ENCODE data around the gene TRIM9. TPM values are rescaled to one million over a fixed set of nuclear protein-coding genes. Genes with fewer than 3 reads are reported as not detected.

Gene TRIM9
- total and polyA plus RNA-seq, 4 experiments from 2014 or later, result 0.05 to 0.55 (median 0.44) TPM; not detected in 1

DNA sequence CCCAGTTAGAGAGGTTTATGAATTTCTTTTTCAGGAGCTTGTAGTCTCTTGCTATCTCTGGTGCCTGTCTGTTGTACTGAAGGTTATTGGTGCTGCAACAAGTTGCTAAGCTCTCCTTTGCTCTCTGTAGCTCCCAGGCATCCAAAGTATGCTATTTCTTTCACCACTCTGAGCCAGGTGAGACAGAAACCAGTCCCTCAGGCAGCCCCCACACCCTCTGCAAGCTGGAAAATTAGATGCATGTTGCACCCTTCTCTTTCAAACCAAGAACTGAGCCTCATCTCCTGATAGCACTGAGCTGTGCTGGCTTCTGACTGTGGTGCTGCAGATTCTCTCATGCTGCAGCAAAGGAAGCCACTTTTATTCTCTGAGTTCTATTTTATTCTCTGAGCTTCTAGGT lies 9.6 kb upstream of the TRIM9 start:
- no peak overlapping the region for H3K27ac ChIP-seq (ENCODE audit: low read depth, low read length)
- ChIA-PET POLR2A (ENCODE audit: partially characterized antibody) (interaction anchor here (0.8 kb wide), 1 partner anchor 64 kb away, joined by 3 read pairs; no protein-coding TSS in a partner anchor), CTCF (ENCODE audit: partially characterized antibody) (interaction anchor here (0.6 to 1.7 kb wide), 2 partner anchors 10 to 1464 kb away, joined by 3 to 4 read pairs; no protein-coding TSS in a partner anchor)

DNA sequence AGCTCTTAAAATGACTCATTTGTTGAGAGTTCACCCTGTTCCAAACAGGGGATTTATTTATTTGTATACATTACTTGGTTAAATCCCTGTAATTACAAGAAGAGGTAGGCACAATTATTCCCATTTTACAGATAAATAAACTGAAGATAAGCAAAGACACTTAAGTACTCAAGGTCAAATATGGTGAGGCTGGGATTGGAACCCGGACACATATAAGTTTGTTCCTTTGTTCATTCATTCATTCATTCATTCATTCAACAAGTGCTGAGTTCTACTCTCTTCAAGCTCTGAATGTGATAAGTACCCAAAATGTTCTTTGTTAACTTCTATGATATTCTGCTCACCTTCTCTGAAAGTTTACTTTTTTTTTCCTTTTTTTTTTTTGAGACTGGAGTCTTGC lies 2.4 kb upstream of the TRIM9 start:
- Histone ChIP-seq H3K27me3 (ENCODE audit: insufficient read depth, low read length) (peaks cover 8% of the 10 kb centered on the region), H3K27ac (ENCODE audit: low read depth, low read length) (no peak overlapping the region), H3K36me3 (ENCODE audit: insufficient read depth, low read length) (no peaks in the 10 kb centered on the region), H3K4me3 (ENCODE audit: low read length in 2 of 2) (no peak overlapping the region), H3K4me1 (ENCODE audit: insufficient read depth, low read length) (peaks cover 18% of the 10 kb centered on the region), H3K9me3 (ENCODE audit: control insufficient read depth in 1 of 2, low read length in 2 of 2) (no peaks in the 10 kb centered on the region)
- peaks cover 0 to 2% of the 10 kb centered on the region in 2 donors for H3K36me3 Mint-ChIP-seq
- H3K9me3 Mint-ChIP-seq, result no peaks in the 10 kb centered on the region
- no peak for DNase-seq
- H3K27me3 Mint-ChIP-seq, result peaks cover 16 to 20% of the 10 kb centered on the region in 2 donors
- H3K4me1 Mint-ChIP-seq, result peaks cover 12 to 31% (median 13%) of the 10 kb centered on the region in 4 donors
- ChIA-PET POLR2A (ENCODE audit: partially characterized antibody) (no interaction called here), CTCF (ENCODE audit: partially characterized antibody) (interaction anchor here (1.5 kb wide), 1 partner anchor 16 kb away, joined by 5 read pairs; no protein-coding TSS in a partner anchor)
- intact Hi-C loops (cut with micrococcal nuclease), result loop anchor here (1.0 to 5.0 kb wide), 2 partner anchors 140 to 660 kb away; no protein-coding TSS in a partner anchor
- no peak overlapping the region for H3K27ac Mint-ChIP-seq
- H3K4me3 Mint-ChIP-seq, result no peak overlapping the region

More for the DNA sequence above, 9.6 kb upstream of the TRIM9 start:
- Mint-ChIP-seq H3K27ac (no peak overlapping the region), H3K36me3 (no peaks in the 10 kb centered on the region), H3K27me3 (peaks cover 16% of the 10 kb centered on the region in 2 donors), H3K4me1 (no peaks in the 10 kb centered on the region), H3K9me3 (no peaks in the 10 kb centered on the region), H3K4me3 (no peak overlapping the region)
- Histone ChIP-seq H3K9me3 (ENCODE audit: control insufficient read depth in 1 of 2, low read length in 2 of 2) (no peaks in the 10 kb centered on the region), H3K27me3 (ENCODE audit: insufficient read depth, low read length) (no peaks in the 10 kb centered on the region), H3K4me3 (ENCODE audit: low read length in 2 of 2) (no peak overlapping the region), H3K36me3 (ENCODE audit: insufficient read depth, low read length) (no peaks in the 10 kb centered on the region), H3K4me1 (ENCODE audit: insufficient read depth, low read length) (no peaks in the 10 kb centered on the region)
- intact Hi-C loops (cut with micrococcal nuclease), result no loop called here
- DNase-seq, result no peak

DNA sequence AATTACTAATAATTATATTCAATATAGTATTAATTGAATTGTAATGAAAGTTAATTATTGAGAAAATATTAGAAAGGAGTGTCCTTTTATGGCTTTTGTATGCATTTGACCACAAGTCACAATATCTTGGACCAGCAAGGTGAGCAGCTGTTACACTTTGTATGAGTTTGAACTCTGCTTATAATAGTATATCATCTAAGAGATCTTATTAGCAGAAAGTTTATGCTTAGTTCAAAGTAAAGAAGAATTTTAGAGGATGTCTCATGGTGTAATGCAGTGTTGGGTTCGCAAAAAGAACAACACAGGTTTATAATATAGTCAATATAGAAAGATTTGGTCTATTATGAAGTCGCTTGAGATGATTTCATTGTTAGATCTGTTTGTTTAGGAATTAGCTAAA lies 2.0 kb upstream of the TRIM9 start:
- intact Hi-C loops (cut with micrococcal nuclease), result loop anchor here (1.0 to 5.0 kb wide), 2 partner anchors 140 to 660 kb away; no protein-coding TSS in a partner anchor
- Histone ChIP-seq H3K27me3 (ENCODE audit: insufficient read depth, low read length) (peaks cover 8% of the 10 kb centered on the region), H3K4me1 (ENCODE audit: insufficient read depth, low read length) (peaks cover 18% of the 10 kb centered on the region), H3K36me3 (ENCODE audit: insufficient read depth, low read length) (no peaks in the 10 kb centered on the region), H3K4me3 (ENCODE audit: low read length in 2 of 2) (no peak overlapping the region), H3K27ac (ENCODE audit: low read depth, low read length) (no peak overlapping the region), H3K9me3 (ENCODE audit: control insufficient read depth in 1 of 2, low read length in 2 of 2) (no peaks in the 10 kb centered on the region)
- DNase-seq, result no peak
- Mint-ChIP-seq H3K27ac (no peak overlapping the region), H3K4me3 (no peak overlapping the region), H3K36me3 (peaks cover 0 to 2% of the 10 kb centered on the region in 2 donors), H3K27me3 (peaks cover 15 to 20% of the 10 kb centered on the region in 2 donors), H3K4me1 (peaks cover 12 to 31% (median 13%) of the 10 kb centered on the region in 4 donors), H3K9me3 (no peaks in the 10 kb centered on the region)
- ChIA-PET POLR2A (ENCODE audit: partially characterized antibody) (no interaction called here), CTCF (ENCODE audit: partially characterized antibody) (interaction anchor here (1.5 kb wide), 1 partner anchor 16 kb away, joined by 5 read pairs; no protein-coding TSS in a partner anchor)

DNA sequence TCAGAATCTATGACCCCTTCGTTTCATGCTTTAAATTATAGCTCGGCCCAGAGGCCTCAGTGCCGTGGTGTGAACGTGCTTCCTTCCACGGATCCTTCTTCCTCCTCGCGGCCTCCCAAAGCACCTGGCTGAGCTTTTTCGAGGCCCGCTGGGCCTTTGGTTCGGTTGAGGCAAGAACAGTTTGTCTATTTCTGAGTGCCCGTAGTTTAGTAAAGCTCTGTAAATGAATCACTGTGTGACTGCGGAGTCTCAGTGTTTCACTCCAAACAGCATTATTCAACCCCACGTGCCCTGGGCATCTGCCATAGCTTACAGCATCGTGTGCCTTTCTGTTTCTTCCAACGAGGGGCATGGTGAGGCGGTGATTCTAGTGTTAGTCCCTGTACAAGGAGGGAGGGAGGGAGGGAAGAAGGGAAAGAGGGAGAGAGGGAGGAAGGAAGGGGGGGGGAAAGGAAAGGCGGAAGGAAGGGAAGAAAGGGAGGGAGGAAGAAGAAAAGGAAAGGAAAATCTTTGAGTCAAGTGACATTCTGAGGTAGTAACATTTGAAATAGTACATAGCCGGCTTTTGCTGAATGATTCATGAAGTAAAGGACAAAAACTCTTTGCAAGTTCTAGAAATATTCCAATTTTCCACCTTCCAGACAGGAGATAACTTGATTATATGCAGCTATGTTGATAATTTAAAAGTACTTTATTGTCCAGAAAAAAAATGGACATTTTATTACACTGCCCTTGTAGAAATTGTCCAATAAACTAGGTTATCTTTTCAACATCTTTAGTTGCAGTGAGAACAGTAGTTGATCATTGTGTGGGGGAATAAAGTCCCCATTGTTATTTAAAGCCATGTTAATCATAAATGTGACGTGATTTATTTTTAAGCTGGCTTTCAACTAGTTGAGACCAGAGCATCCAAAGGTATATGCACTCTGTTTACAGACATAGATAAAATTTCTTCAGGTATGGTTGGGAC lies 1.2 kb upstream of the TRIM9 start:
- Histone ChIP-seq H3K27me3 (ENCODE audit: insufficient read depth, low read length) (peaks cover 8% of the 10 kb centered on the region), H3K4me3 (ENCODE audit: low read length in 2 of 2) (peak overlapping the region in 1 of 2 donors; percentile 51), H3K9me3 (ENCODE audit: control insufficient read depth in 1 of 2, low read length in 2 of 2) (no peaks in the 10 kb centered on the region), H3K36me3 (ENCODE audit: insufficient read depth, low read length) (no peaks in the 10 kb centered on the region), H3K4me1 (ENCODE audit: insufficient read depth, low read length) (peaks cover 18% of the 10 kb centered on the region), H3K27ac (ENCODE audit: low read depth, low read length) (no peak overlapping the region)
- Mint-ChIP-seq H3K27me3 (peaks cover 12 to 25% of the 10 kb centered on the region in 2 donors), H3K27ac (peak overlapping the region in 1 of 7 donors; percentile 66), H3K9me3 (no peaks in the 10 kb centered on the region), H3K4me3 (peak overlapping the region; percentile 90 to 96 (median 94)), H3K36me3 (peaks cover 0 to 2% of the 10 kb centered on the region in 2 donors), H3K4me1 (peaks cover 12 to 31% (median 13%) of the 10 kb centered on the region in 4 donors)
- intact Hi-C loops (cut with micrococcal nuclease), result loop anchor here (1.0 to 5.0 kb wide), 4 partner anchors 144 to 659 kb away; partner anchors contain the start of genes MAP4K5 and TMX1
- no peak for DNase-seq
- CTCF ChIA-PET (ENCODE audit: partially characterized antibody), result interaction anchor here (1.5 kb wide), 1 partner anchor 17 kb away, joined by 5 read pairs; no protein-coding TSS in a partner anchor
- POLR2A ChIA-PET (ENCODE audit: partially characterized antibody), result no interaction called here

DNA sequence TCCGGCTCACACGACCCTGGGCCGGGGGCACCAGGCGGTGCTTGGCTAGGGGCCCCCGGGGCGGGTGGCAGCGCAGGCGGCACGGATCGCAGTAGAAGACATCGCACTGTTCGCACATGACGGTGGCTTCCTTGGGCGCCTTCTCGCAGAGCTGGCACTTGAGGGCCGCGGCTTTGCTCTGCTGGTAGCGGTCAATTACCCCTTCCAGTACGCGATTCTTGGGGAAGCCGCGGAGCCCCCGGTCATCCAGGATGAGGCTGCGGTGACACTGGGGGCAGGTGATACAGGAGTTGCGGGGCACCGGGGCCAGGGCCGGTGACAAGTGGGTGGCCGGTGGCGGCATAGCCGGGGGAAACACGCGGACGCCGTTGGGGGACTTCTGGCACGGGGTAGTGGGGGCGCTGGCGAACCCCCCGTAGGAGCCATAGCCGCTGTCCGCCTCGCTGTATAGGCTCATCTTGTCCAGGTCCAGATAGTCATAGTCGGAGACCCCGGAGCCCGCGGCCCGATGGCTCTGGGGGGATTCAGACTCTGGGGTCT lies 553 bp downstream of the TRIM9 start:
- H3K9me3 Mint-ChIP-seq, result no peaks in the 10 kb centered on the region
- Histone ChIP-seq H3K27me3 (ENCODE audit: insufficient read depth, low read length) (peaks cover 8% of the 10 kb centered on the region), H3K27ac (ENCODE audit: low read depth, low read length) (no peak overlapping the region), H3K4me3 (ENCODE audit: low read length in 2 of 2) (peak overlapping the region; percentile 42 to 51), H3K36me3 (ENCODE audit: insufficient read depth, low read length) (no peaks in the 10 kb centered on the region), H3K4me1 (ENCODE audit: insufficient read depth, low read length) (peaks cover 18% of the 10 kb centered on the region), H3K9me3 (ENCODE audit: control insufficient read depth in 1 of 2, low read length in 2 of 2) (no peaks in the 10 kb centered on the region)
- peaks cover 12 to 31% (median 13%) of the 10 kb centered on the region in 4 donors for H3K4me1 Mint-ChIP-seq
- peaks cover 0 to 2% of the 10 kb centered on the region in 2 donors for H3K36me3 Mint-ChIP-seq
- peak in 3 of 5 donors; percentile 1 to 3 (median 1) for DNase-seq
- intact Hi-C loops (cut with micrococcal nuclease), result loop anchor here (2.0 kb wide), 2 partner anchors 558 to 562 kb away; partner anchors contain the start of gene MAP4K5
- ChIA-PET CTCF (ENCODE audit: partially characterized antibody) (interaction anchor here (1.4 kb wide), 1 partner anchor 9 kb away, joined by 5 read pairs; no protein-coding TSS in a partner anchor), POLR2A (ENCODE audit: partially characterized antibody) (no interaction called here)
- no peak overlapping the region for H3K27ac Mint-ChIP-seq
- H3K27me3 Mint-ChIP-seq, result peaks cover 5 to 20% of the 10 kb centered on the region in 2 donors
- peak overlapping the region; percentile 90 to 96 (median 94) for H3K4me3 Mint-ChIP-seq

DNA sequence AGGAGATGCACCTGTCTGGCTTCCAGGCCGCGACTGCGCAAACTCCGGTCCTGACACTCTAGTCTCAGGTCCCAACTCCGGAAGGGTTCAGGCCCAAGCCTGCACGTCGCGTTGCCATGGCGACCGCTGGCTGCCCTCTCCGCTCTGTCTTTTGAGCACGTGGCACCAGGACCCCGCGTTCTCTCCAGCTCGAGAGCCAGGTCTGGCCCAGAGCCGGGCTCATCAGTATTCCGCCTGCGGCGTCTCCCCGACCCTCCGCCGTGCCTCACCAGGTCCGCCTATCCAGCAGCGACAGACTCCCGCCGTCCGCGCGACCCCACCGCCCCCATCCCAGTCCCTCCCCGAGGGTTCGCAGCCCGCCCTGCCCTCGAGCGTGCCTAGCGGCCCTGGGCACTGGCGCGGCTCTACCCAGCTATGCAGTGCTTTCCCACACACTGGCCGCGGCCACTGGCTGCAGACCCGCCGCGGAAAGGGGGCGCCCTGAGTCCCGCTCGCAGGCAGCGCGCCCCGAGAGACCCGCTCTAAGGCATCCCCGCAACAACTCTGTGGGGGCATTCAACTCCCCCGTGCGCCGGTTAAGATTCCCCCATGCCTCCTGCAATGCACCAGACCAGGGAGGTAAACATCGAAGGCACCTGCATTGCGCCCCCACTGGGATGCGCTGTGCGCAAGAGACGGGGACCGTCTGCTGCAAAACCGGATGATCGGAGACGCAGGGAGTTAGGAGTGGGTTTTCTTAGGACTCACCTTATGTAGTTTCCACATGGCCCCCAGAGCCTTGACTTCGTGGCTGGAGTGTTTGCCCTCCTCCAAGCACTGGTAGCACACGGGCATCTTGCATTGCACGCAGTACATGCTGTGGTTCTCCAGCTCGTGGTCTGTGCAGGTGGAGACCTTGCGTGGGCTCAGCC lies 1.3 kb downstream of the TRIM9 start:
- intact Hi-C loops (cut with micrococcal nuclease), result loop anchor here (2.0 kb wide), 2 partner anchors 559 to 561 kb away; partner anchors contain the start of gene MAP4K5
- Histone ChIP-seq H3K27ac (ENCODE audit: low read depth, low read length) (no peak overlapping the region), H3K4me1 (ENCODE audit: insufficient read depth, low read length) (peaks cover 18% of the 10 kb centered on the region), H3K4me3 (ENCODE audit: low read length in 2 of 2) (peak overlapping the region; percentile 42 to 51), H3K9me3 (ENCODE audit: control insufficient read depth in 1 of 2, low read length in 2 of 2) (no peaks in the 10 kb centered on the region), H3K27me3 (ENCODE audit: insufficient read depth, low read length) (peaks cover 8% of the 10 kb centered on the region), H3K36me3 (ENCODE audit: insufficient read depth, low read length) (no peaks in the 10 kb centered on the region)
- peak; percentile 29 to 54 (median 46) for DNase-seq
- CTCF ChIA-PET (ENCODE audit: partially characterized antibody), result interaction anchor here (1.4 kb wide), 1 partner anchor 8 kb away, joined by 5 read pairs; no protein-coding TSS in a partner anchor
- peaks cover 5 to 19% of the 10 kb centered on the region in 2 donors for H3K27me3 Mint-ChIP-seq
- POLR2A ChIA-PET (ENCODE audit: partially characterized antibody), result no interaction called here
- no peaks in the 10 kb centered on the region for H3K9me3 Mint-ChIP-seq
- peak overlapping the region; percentile 90 to 96 (median 94) for H3K4me3 Mint-ChIP-seq
- H3K36me3 Mint-ChIP-seq, result peaks cover 0 to 2% of the 10 kb centered on the region in 2 donors
- H3K27ac Mint-ChIP-seq, result no peak overlapping the region
- H3K4me1 Mint-ChIP-seq, result peaks cover 12 to 31% (median 13%) of the 10 kb centered on the region in 4 donors
